Type B pancreatic cell (in vitro differentiated cells): ENCODE data around the gene PPA1. TPM values are rescaled to one million over a fixed set of nuclear protein-coding genes. Genes with fewer than 3 reads are reported as not detected.

ENCODE experiments used
- DNase-seq: peaks from one replicate; pipeline ENCODE4 v3.0.0; 2021; ENCODE audit warnings: mixed read lengths; ENCODE audit not compliant: unreplicated experiment; ENCODE audit errors: extremely low spot score
- H3K27ac Mint-ChIP-seq: 2 replicates; pipeline ENCODE4 v1.8.0; 2021; ENCODE audit warnings: mild to moderate bottlenecking, mixed read lengths
- H3K27me3 Mint-ChIP-seq: 2 replicates; pipeline ENCODE4 v1.8.0; 2021; ENCODE audit warnings: mixed read lengths
- H3K36me3 Mint-ChIP-seq: 2 replicates; pipeline ENCODE4 v1.8.0; 2021; ENCODE audit warnings: mixed read lengths
- H3K4me1 Mint-ChIP-seq: one replicate; pipeline ENCODE4 v1.8.0; 2021; ENCODE audit warnings: mixed read lengths; ENCODE audit not compliant: unreplicated experiment
- H3K4me3 Mint-ChIP-seq: 2 replicates; pipeline ENCODE4 v1.8.0; 2021; ENCODE audit warnings: mild to moderate bottlenecking, mixed read lengths
- H3K9me3 Mint-ChIP-seq: 2 replicates; pipeline ENCODE4 v1.8.0; 2021; ENCODE audit warnings: mixed read lengths
- CTCF ChIP-seq: fragments of 200-600 bp; sonication (generic); conservative IDR thresholded peaks from 2 replicates; pipeline ENCODE4 v1.5.0; 2021; ENCODE audit warnings: antibody characterized with exemption, mild to moderate bottlenecking
- total RNA-seq: library from RNA; stranded (reverse); gene quantifications from 2 replicates; pipeline ENCODE4 v1.2.1, GENCODE V29; 2021; ENCODE audit warnings: low replicate concordance

PPA1 gene
- total RNA-seq, 1 donor from 2014 or later, result 105 TPM

GRCh38 chr10:70178139-70178725 is 55.0 kb downstream of the PPA1 start:
- Mint-ChIP-seq H3K4me1 (peaks cover 4% of the 10 kb centered on the region), H3K9me3 (peaks cover 4% of the 10 kb centered on the region), H3K27ac (no peak overlapping the region), H3K27me3 (peaks cover 18% of the 10 kb centered on the region), H3K4me3 (no peak overlapping the region), H3K36me3 (no peaks in the 10 kb centered on the region)
- no peak for TF ChIP-seq CTCF
- DNase-seq, result no peak

DNA sequence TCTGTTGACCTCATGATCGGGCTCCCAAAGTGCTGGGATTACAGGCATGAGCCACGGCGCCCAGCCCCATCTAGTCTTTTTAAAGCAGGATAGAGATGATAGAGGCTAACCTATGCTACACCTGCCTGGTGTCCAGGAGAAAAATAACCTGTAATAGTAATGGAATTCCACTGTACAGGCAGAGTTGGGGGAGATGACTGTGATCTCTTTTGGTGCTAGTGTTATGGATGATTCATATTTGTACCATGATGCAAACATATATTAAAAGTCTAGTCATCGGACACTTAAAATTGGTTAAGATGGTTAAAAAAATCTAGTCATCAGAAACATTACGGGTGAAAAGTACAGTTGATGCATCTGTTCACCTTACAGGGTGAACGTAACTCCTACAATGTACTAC is 56.8 kb downstream of the PPA1 start:
- peaks cover 4% of the 10 kb centered on the region for H3K4me1 Mint-ChIP-seq
- DNase-seq, result no peak
- no peaks in the 10 kb centered on the region for H3K36me3 Mint-ChIP-seq
- H3K27ac Mint-ChIP-seq, result no peak overlapping the region
- H3K4me3 Mint-ChIP-seq, result no peak overlapping the region
- no peak for TF ChIP-seq CTCF
- peaks cover 11% of the 10 kb centered on the region for H3K27me3 Mint-ChIP-seq
- peaks cover 4% of the 10 kb centered on the region for H3K9me3 Mint-ChIP-seq

- Mint-ChIP-seq H3K9me3 (peaks cover 4% of the 10 kb centered on the region), H3K27ac (no peak overlapping the region), H3K27me3 (peaks cover 3% of the 10 kb centered on the region), H3K36me3 (no peaks in the 10 kb centered on the region), H3K4me1 (peaks cover 4% of the 10 kb centered on the region), H3K4me3 (no peak overlapping the region)
- TF ChIP-seq CTCF, result no peak
- no peak for DNase-seq
These were observed 57.7 kb downstream of the PPA1 start for GRCh38 chr10:70175516-70175915.

GRCh38 chr10:70174058-70174741 is 59.0 kb downstream of the PPA1 start:
- Mint-ChIP-seq H3K4me3 (no peak overlapping the region), H3K4me1 (peaks cover 6% of the 10 kb centered on the region), H3K27ac (peak overlapping the region; percentile 20), H3K27me3 (no peaks in the 10 kb centered on the region), H3K9me3 (no peaks in the 10 kb centered on the region), H3K36me3 (no peaks in the 10 kb centered on the region)
- no peak for DNase-seq
- no peak for TF ChIP-seq CTCF

GRCh38 chr10:70169649-70170364 is 63.4 kb downstream of the PPA1 start:
- no peak for TF ChIP-seq CTCF
- no peaks in the 10 kb centered on the region for H3K27me3 Mint-ChIP-seq
- no peak for DNase-seq
- peak overlapping the region; percentile 91 for H3K27ac Mint-ChIP-seq
- peak overlapping the region; percentile 94 for H3K4me3 Mint-ChIP-seq
- no peaks in the 10 kb centered on the region for H3K9me3 Mint-ChIP-seq
- peaks cover 7% of the 10 kb centered on the region for H3K36me3 Mint-ChIP-seq
- H3K4me1 Mint-ChIP-seq, result peaks cover 27% of the 10 kb centered on the region
